ENCODE results near the gene SRP68. TPM values are rescaled to one million over a fixed set of nuclear protein-coding genes. Genes with fewer than 3 reads are reported as not detected.
"Not testable (repeated sequence)": the region's sequence is repeated elsewhere in the genome, so short reads cannot be mapped to it uniquely, and the experiment has no call there.

The SRP68 gene
- total and polyA plus RNA-seq, 2 donors (not counting 1 experiment from before 2014, with no cell fraction given): 34.0 to 68.6 TPM

DNA sequence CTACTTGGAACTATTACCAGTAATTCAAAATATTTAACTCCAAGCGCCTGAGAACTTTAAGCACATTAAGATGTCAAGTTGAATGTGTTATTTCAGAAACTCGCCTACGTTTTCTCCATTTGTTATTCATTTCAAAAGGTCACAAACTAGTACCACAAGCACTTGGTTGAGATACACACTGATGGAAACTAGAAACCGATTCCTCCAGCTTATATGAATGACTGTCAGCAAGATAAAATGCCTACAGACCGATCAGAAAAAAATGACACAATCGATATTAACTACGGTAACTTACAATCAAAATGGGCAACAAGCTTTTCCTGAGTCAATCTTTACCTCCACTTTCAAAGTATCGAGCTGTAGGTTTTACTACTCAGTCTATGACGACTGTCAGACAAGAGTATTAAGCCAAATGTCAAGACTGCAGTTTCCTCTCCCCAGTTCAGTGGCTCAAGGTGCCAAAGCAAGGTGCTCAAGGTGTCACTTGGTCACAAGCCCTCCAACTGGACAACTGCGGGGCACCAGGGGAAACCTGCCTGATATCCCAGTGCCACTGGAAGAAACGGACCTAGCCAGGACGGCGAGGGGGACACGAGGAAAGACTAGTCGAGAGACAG, 678 bp downstream of the SRP68 start:
- TF ChIP-seq, protein P1, sequence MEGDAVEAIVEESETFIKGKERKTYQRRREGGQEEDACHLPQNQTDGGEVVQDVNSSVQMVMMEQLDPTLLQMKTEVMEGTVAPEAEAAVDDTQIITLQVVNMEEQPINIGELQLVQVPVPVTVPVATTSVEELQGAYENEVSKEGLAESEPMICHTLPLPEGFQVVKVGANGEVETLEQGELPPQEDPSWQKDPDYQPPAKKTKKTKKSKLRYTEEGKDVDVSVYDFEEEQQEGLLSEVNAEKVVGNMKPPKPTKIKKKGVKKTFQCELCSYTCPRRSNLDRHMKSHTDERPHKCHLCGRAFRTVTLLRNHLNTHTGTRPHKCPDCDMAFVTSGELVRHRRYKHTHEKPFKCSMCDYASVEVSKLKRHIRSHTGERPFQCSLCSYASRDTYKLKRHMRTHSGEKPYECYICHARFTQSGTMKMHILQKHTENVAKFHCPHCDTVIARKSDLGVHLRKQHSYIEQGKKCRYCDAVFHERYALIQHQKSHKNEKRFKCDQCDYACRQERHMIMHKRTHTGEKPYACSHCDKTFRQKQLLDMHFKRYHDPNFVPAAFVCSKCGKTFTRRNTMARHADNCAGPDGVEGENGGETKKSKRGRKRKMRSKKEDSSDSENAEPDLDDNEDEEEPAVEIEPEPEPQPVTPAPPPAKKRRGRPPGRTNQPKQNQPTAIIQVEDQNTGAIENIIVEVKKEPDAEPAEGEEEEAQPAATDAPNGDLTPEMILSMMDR (conservative IDR thresholded peaks at IDR 0.05 in 1 of 2, IDR thresholded peaks at IDR 0.05 in 1 of 2; ENCODE audit: low read depth in 1 of 2, low read length in 2 of 2): no peak
- no peak for TF ChIP-seq EZH2 (IDR thresholded peaks at IDR 0.05; ENCODE audit: low read length, missing control alignments)

DNA sequence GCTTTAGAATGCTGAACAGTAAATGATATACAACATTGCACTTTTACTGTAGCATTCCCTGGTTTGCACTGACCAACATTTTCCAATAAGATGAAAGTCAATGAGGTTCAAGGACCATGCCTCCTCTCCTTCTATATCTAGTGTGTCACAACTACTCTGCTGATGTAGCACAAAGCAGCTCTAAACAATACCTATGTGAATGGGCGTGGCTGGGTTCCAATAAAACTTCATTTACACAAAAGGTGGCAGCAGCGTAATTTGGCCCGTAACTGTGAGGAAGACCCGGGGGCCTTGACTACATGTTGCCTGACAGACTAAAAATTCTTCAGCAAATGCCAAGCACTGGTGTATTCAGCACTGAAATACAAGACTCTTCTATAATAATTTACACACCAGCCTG, 6.5 kb downstream of the SRP68 start:
- no peak for TF ChIP-seq EZH2 (IDR thresholded peaks at IDR 0.05; ENCODE audit: low read length, missing control alignments)
- TF ChIP-seq, protein P1 (conservative IDR thresholded peaks at IDR 0.05 in 1 of 2, IDR thresholded peaks at IDR 0.05 in 1 of 2; ENCODE audit: low read depth in 1 of 2, low read length in 2 of 2): no peak
- no peaks in the 10 kb centered on the region for H3K27me3 ChIP-seq (ENCODE audit: control insufficient read depth, insufficient read depth, low read length)
- H2AFZ ChIP-seq (ENCODE audit: low read length): no peak overlapping the region
- peaks cover 13% of the 10 kb centered on the region for H3K36me3 ChIP-seq (ENCODE audit: control insufficient read depth, insufficient read depth, low read length)
- no peak for DNase-seq (ENCODE audit: low read depth in 2 of 2)
- H3K9me3 ChIP-seq (ENCODE audit: control insufficient read depth, insufficient read depth, low read depth, low read length): no peaks in the 10 kb centered on the region
- no peaks in the 10 kb centered on the region for H3K4me1 ChIP-seq (ENCODE audit: control insufficient read depth, extremely low read depth, insufficient read depth, low read length)
- no peak overlapping the region for H3K9ac ChIP-seq (ENCODE audit: insufficient read depth, low read length)
- no peak overlapping the region for H3K4me2 ChIP-seq (ENCODE audit: extremely low read depth, insufficient read depth, low read length)
- H4K20me1 ChIP-seq (ENCODE audit: control insufficient read depth, extremely low read depth, insufficient read depth, low read length): no peaks in the 10 kb centered on the region
- H3K79me2 ChIP-seq (ENCODE audit: control insufficient read depth, insufficient read depth, low read length): peaks cover 15% of the 10 kb centered on the region
- no peak overlapping the region for H3K4me3 ChIP-seq (replicated peaks in 1 of 4; ENCODE audit: control extremely low read depth in 1 of 4, insufficient read depth in 1 of 4, low read depth in 3 of 4, low read length in 4 of 4)
- no peak overlapping the region for H3K27ac ChIP-seq (ENCODE audit: insufficient read depth, low read length)

More for the DNA sequence above, 678 bp downstream of the SRP68 start:
- H3K9me3 ChIP-seq (ENCODE audit: control insufficient read depth, insufficient read depth, low read depth, low read length): no peaks in the 10 kb centered on the region
- H3K4me3 ChIP-seq (replicated peaks in 1 of 4; ENCODE audit: control extremely low read depth in 1 of 4, insufficient read depth in 1 of 4, low read depth in 3 of 4, low read length in 4 of 4): peak overlapping the region; percentile 61 to 95 (median 72)
- peak overlapping the region; percentile 68 for H3K27ac ChIP-seq (ENCODE audit: insufficient read depth, low read length)
- H3K4me2 ChIP-seq (ENCODE audit: extremely low read depth, insufficient read depth, low read length): peak overlapping the region; percentile 98
- H3K4me1 ChIP-seq (ENCODE audit: control insufficient read depth, extremely low read depth, insufficient read depth, low read length): no peaks in the 10 kb centered on the region
- peaks cover 29% of the 10 kb centered on the region for H3K27me3 ChIP-seq (ENCODE audit: control insufficient read depth, insufficient read depth, low read length)
- H4K20me1 ChIP-seq (ENCODE audit: control insufficient read depth, extremely low read depth, insufficient read depth, low read length): no peaks in the 10 kb centered on the region
- no peak overlapping the region for H2AFZ ChIP-seq (ENCODE audit: low read length)
- peaks cover 33% of the 10 kb centered on the region for H3K79me2 ChIP-seq (ENCODE audit: control insufficient read depth, insufficient read depth, low read length)
- no peak for DNase-seq (ENCODE audit: low read depth in 2 of 2)
- peak overlapping the region; percentile 55 for H3K9ac ChIP-seq (ENCODE audit: insufficient read depth, low read length)
- peaks cover 2% of the 10 kb centered on the region for H3K36me3 ChIP-seq (ENCODE audit: control insufficient read depth, insufficient read depth, low read length)

DNA sequence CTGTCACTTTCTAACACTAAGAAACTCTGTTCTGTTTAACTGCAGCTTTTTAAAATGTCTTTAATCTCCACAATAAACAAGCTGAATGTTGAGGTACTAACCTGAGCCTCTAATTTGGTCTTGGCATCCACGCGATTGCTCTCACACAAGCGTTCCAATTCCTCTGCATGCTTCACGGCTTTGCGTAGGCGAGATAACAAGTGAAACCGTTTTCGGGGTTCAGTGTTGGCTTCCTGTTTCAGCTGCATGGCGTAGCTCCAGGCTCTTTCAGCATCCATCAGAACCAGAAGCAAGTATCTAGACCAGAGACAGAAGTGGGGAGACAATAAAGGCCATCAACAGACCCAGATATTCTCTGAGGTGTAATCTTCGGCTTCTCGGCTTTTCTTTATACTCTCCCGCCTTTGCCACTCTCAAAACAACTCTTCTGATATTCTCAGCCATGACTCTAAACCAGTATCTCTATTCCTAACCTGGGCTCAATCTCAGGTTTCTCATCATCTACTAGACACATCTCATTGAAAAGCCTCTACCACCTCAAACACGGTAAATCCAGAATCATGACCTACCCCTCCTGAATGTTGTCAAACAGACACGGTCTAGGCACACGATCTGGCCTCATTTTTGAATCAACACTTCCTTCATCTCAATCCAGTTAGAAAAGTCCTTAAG, 8.3 kb downstream of the SRP68 start:
- Histone ChIP-seq H3K27me3 (ENCODE audit: control insufficient read depth, insufficient read depth, low read length) (no peaks in the 10 kb centered on the region), H3K4me1 (ENCODE audit: control insufficient read depth, extremely low read depth, insufficient read depth, low read length) (no peaks in the 10 kb centered on the region), H3K9ac (ENCODE audit: insufficient read depth, low read length) (no peak overlapping the region), H4K20me1 (ENCODE audit: control insufficient read depth, extremely low read depth, insufficient read depth, low read length) (no peaks in the 10 kb centered on the region), H3K79me2 (ENCODE audit: control insufficient read depth, insufficient read depth, low read length) (peaks cover 4% of the 10 kb centered on the region), H3K9me3 (ENCODE audit: control insufficient read depth, insufficient read depth, low read depth, low read length) (no peaks in the 10 kb centered on the region), H2AFZ (ENCODE audit: low read length) (no peak overlapping the region), H3K4me2 (ENCODE audit: extremely low read depth, insufficient read depth, low read length) (no peak overlapping the region), H3K27ac (ENCODE audit: insufficient read depth, low read length) (no peak overlapping the region), H3K4me3 (replicated peaks in 1 of 4; ENCODE audit: control extremely low read depth in 1 of 4, insufficient read depth in 1 of 4, low read depth in 3 of 4, low read length in 4 of 4) (no peak overlapping the region), H3K36me3 (ENCODE audit: control insufficient read depth, insufficient read depth, low read length) (peaks cover 15% of the 10 kb centered on the region)
- DNase-seq (ENCODE audit: low read depth in 2 of 2): no peak
- TF ChIP-seq, protein P1 (conservative IDR thresholded peaks at IDR 0.05 in 1 of 2, IDR thresholded peaks at IDR 0.05 in 1 of 2; ENCODE audit: low read depth in 1 of 2, low read length in 2 of 2): no peak
- no peak for TF ChIP-seq EZH2 (IDR thresholded peaks at IDR 0.05; ENCODE audit: low read length, missing control alignments)

DNA sequence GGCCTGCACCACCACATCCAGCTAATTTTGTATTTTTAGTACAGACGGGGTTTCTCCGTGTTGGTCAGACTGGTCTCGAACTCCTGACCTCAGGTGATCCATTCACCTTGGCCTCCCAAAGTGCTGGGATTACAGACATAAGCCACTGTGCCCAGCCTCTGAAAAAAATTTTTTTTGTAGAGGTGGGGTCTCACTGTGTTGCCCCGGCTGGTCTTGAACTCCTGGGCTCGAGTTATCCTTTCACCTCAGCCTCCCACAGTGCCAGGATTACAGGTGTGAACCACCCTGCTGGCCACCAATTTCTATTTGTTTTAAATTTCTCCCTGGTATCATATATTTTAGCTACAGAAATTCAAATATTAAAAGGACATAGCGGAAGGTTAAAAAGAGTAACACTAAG, 14.1 kb downstream of the SRP68 start:
- H3K4me2 ChIP-seq (ENCODE audit: extremely low read depth, insufficient read depth, low read length); H3K4me1 ChIP-seq (ENCODE audit: control insufficient read depth, extremely low read depth, insufficient read depth, low read length); H4K20me1 ChIP-seq (ENCODE audit: control insufficient read depth, extremely low read depth, insufficient read depth, low read length); DNase-seq (ENCODE audit: low read depth in 2 of 2); H3K4me3 ChIP-seq (replicated peaks in 1 of 4; ENCODE audit: control extremely low read depth in 1 of 4, insufficient read depth in 1 of 4, low read depth in 3 of 4, low read length in 4 of 4); H3K79me2 ChIP-seq (ENCODE audit: control insufficient read depth, insufficient read depth, low read length); H3K27me3 ChIP-seq (ENCODE audit: control insufficient read depth, insufficient read depth, low read length); H3K9ac ChIP-seq (ENCODE audit: insufficient read depth, low read length); H3K27ac ChIP-seq (ENCODE audit: insufficient read depth, low read length); H2AFZ ChIP-seq (ENCODE audit: low read length); H3K9me3 ChIP-seq (ENCODE audit: control insufficient read depth, insufficient read depth, low read depth, low read length): not testable (repeated sequence)
- peaks cover 11% of the 10 kb centered on the region for H3K36me3 ChIP-seq (ENCODE audit: control insufficient read depth, insufficient read depth, low read length)
